Measurements from ENCODE around the gene FBXO5.

FBXO5 gene

DNA sequence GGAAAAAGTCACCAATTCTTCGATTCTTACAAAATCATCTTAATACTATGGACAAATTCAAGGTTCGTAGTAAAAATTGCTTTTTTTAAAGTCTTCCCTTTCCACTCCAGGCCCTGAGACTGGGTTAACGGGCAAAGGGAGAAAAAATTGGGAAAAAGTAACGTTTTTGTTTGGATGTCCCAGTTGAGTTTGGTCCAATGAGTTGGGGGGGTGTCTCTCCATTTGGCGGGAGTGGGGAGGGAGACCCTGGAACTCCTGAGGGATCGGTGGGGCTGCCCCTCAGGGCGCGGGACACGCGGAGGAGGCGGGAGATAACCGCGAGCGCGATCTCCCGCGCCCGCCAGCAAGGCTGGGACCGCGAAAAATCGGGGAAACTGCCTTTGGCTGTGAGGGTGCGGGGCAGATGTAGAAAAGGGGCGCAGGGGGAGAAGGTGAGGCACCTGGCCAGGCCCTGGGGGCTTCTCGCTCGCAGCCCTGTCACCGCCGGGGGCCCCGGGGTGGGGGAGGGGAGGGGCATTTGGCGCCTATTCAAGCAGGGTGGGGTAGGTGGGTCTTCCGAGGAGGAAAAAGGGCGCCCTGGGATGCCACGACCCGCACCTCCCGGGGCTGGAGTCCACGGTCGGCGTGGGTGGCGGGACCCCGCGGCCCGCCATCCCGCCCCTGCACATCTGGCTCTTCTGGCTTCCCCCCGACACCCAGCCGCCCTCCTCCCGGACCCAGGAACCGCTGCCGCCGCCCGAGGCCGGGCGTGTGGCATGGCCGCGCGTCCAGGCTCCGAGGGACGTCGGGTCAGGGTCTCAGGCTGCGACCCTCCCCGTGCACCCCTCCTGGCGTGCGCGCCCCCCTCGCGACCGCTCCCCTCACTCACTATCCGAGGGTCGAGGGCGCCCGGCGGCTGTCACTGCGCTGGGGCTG lies 595 bp downstream of the FBXO5 start:
- TF ChIP-seq CTCF (IDR thresholded peaks at IDR 0.05; ENCODE audit: control insufficient read depth, insufficient read depth, low read depth, low read length, missing control alignments): no peak
- DNase-seq (ENCODE audit: low read depth): no peak
- H3K4me3 ChIP-seq (ENCODE audit: control insufficient read depth, low read depth, low read length): peak overlapping the region; percentile 75

- TF ChIP-seq CTCF (IDR thresholded peaks at IDR 0.05; ENCODE audit: control insufficient read depth, insufficient read depth, low read depth, low read length, missing control alignments): no peak
- H3K4me3 ChIP-seq (ENCODE audit: control insufficient read depth, low read depth, low read length): peak overlapping the region; percentile 1
- no peak for DNase-seq (ENCODE audit: low read depth)
Observed at GRCh38 chr6:152981219-152981618, 1.6 kb downstream of the FBXO5 start.

DNA sequence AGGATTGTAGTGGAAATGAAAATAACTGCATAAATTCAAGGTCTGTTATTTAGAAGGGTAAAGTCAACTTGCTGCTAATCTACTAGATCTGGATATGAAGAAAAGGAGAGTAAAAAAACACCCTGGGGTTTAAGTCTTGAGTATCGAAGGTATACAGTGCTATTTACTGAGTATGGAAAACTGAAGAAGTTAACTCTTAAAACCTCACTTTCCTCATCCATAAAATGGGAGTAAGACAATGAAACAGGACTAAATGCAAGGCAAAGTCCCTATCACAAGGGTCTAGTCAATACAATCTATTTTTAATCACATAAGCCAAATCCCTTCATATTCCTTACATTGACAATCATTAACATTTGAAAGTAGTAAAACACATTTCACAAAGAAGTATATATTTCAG lies 2.2 kb downstream of the FBXO5 start:
- no peak for TF ChIP-seq CTCF (IDR thresholded peaks at IDR 0.05; ENCODE audit: control insufficient read depth, insufficient read depth, low read depth, low read length, missing control alignments)
- no peak for DNase-seq (ENCODE audit: low read depth)
- no peak overlapping the region for H3K4me3 ChIP-seq (ENCODE audit: control insufficient read depth, low read depth, low read length)

DNA sequence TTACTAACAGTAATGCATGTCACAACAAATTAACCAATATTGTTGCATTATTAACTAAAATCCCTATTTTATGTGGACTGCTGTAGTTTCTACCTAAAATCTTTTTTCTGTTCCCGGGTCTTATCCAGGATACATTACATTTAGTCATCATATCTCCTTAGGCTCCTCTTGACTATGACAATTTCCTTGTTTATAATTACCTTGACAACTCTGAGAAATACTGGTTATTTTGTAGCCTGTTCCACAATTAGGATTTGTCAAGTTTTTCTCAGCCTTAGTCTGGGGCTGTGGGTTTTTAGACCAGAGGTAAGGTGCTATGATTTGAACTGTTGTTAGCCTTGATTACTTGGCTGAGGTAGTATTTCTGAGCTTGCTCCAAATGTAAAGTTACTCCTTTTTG lies 3.7 kb downstream of the FBXO5 start:
- DNase-seq (ENCODE audit: low read depth): no peak
- no peak for TF ChIP-seq CTCF (IDR thresholded peaks at IDR 0.05; ENCODE audit: control insufficient read depth, insufficient read depth, low read depth, low read length, missing control alignments)
- H3K4me3 ChIP-seq (ENCODE audit: control insufficient read depth, low read depth, low read length): no peak overlapping the region

DNA sequence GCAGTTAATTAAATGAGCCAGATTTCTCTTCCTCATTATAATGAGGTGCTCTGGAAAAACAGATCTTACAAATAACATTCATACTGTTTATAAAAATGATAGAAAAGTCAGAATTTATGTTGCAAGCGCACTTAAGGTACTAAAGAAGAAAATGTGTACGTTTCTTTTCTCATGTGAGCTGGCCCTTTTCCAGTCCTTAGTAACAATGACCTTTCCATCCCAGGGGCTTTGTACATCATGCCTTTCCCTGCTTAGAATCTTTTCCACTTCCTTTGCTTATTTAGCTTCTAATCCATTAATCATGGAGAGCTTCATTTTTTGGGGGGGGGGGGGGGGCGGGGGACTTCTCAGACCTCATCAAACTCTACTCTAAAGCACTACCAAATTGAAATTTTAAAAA lies 4.8 kb downstream of the FBXO5 start:
- DNase-seq (ENCODE audit: low read depth): no peak
- no peak for TF ChIP-seq CTCF (IDR thresholded peaks at IDR 0.05; ENCODE audit: control insufficient read depth, insufficient read depth, low read depth, low read length, missing control alignments)
- H3K4me3 ChIP-seq (ENCODE audit: control insufficient read depth, low read depth, low read length): no peak overlapping the region

GRCh38 chr6:152977556-152977955 lies 5.3 kb downstream of the FBXO5 start:
- no peak overlapping the region for H3K4me3 ChIP-seq (ENCODE audit: control insufficient read depth, low read depth, low read length)
- DNase-seq (ENCODE audit: low read depth): no peak
- no peak for TF ChIP-seq CTCF (IDR thresholded peaks at IDR 0.05; ENCODE audit: control insufficient read depth, insufficient read depth, low read depth, low read length, missing control alignments)
